Measurements from ENCODE around the gene MAPKBP1.
"Not testable (repeated sequence)": the region's sequence is repeated elsewhere in the genome, so short reads cannot be mapped to it uniquely, and the experiment has no call there.

Gene MAPKBP1, protein sequence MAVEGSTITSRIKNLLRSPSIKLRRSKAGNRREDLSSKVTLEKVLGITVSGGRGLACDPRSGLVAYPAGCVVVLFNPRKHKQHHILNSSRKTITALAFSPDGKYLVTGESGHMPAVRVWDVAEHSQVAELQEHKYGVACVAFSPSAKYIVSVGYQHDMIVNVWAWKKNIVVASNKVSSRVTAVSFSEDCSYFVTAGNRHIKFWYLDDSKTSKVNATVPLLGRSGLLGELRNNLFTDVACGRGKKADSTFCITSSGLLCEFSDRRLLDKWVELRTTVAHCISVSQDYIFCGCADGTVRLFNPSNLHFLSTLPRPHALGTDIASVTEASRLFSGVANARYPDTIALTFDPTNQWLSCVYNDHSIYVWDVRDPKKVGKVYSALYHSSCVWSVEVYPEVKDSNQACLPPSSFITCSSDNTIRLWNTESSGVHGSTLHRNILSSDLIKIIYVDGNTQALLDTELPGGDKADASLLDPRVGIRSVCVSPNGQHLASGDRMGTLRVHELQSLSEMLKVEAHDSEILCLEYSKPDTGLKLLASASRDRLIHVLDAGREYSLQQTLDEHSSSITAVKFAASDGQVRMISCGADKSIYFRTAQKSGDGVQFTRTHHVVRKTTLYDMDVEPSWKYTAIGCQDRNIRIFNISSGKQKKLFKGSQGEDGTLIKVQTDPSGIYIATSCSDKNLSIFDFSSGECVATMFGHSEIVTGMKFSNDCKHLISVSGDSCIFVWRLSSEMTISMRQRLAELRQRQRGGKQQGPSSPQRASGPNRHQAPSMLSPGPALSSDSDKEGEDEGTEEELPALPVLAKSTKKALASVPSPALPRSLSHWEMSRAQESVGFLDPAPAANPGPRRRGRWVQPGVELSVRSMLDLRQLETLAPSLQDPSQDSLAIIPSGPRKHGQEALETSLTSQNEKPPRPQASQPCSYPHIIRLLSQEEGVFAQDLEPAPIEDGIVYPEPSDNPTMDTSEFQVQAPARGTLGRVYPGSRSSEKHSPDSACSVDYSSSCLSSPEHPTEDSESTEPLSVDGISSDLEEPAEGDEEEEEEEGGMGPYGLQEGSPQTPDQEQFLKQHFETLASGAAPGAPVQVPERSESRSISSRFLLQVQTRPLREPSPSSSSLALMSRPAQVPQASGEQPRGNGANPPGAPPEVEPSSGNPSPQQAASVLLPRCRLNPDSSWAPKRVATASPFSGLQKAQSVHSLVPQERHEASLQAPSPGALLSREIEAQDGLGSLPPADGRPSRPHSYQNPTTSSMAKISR (N-terminal part only)

DNA sequence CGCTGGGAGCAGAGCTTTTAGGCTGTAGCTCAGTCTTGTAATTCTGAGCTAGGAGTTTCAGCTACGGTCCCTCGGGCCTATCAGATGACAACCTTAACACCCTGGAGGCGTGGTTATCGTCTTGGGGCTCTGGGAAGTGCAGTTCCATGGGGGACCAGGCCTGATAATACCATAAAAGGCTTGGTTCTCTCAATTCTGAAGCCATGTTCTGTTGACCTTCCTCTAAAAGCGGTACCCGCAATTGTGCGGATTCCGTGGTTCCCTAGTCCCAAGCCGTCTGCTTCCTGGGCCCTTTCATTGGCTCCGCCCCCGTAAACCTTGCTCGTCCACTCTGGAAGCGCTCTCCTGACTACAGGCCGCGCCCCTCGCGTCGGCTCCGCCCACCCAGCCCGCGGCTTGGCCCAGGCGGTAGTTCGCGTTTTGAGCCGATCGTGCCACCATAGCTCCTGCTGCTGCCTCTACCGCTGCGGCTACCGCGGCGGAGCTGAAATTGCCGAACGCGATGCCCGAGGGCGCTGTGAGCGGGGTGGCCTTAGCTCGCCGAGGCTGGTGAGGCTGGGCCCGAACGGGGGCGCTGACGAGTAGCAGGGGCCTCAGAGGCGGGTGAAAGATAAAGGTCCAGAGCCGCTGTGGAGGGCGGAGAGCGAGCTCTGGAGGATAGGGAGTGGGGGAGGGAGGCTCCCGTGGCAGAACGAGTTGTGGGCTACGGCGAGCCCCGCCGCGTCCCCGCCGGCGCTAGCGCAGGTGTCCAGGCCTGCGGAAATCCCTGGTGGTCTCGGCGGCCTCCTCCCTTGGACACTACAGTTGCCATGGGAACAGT lies at the start of gene MAPKBP1:
MAPKBP1 (plus strand) TSS at position 423 of the 820 bp plus-strand sequence. CDS start 792 bp downstream, outside the sequence.
- DNase-seq, result peak; percentile 95

GRCh38 chr15:41727143-41727542 lies 47.1 kb upstream of the MAPKBP1 start:
- no peak for DNase-seq

DNA sequence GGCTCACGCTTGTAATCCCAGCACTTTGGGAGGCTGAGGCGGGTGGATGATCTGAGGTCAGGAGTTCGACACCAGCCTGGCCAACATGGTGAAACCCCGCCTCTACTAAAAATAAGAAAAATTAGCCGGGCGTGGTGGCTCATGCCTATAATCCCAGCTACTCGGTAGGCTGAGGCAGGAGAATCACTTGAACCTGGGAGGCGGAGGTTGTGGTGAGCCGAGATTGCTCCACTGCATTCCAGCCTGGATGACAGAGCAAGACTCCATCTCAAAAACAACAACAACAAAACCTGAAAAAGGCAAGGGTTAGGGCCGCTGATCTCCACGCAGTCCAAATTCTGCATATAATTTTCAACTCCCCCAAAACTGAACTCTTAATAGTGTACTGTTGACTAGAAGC lies 46.2 kb upstream of the MAPKBP1 start:
- not testable (repeated sequence) for DNase-seq

DNA sequence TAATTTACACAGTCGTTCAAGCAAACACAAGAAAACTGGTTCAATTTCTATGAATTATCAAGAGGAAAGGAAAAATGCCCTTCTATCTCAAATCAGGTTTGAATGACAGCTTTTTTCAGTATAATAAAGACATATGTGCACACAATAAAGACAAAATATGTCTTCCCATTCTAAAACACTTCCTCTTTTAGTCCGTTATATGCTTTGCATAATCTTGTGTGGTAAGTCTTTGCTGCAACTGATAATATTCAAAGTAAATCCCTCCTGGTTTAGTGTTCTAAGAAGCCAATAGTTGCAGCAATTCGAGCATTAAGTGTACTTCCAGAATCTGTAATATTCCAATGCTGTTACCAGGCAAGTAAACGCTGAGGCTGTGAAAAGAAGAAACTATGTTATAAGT lies 43.7 kb upstream of the MAPKBP1 start:
- DNase-seq, result no peak

DNA sequence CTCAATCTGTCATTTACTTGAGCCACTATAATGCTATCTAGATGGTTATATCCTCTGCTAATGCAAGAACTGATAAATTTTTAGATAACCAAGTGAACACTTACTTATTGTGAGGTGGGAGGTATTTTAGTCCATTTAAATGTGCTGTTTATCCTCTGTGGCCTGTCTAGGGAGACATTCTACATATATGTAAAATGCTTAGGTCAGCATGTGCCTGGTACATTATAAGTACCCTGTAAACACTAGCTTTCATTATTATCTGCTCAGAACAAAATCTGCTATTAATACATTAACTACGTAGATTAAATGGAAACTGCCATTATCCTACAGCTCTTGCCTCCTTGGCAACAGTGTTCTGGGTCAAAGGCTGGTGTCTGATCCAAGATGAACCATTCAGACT lies 41.8 kb upstream of the MAPKBP1 start:
- DNase-seq, result no peak

DNA sequence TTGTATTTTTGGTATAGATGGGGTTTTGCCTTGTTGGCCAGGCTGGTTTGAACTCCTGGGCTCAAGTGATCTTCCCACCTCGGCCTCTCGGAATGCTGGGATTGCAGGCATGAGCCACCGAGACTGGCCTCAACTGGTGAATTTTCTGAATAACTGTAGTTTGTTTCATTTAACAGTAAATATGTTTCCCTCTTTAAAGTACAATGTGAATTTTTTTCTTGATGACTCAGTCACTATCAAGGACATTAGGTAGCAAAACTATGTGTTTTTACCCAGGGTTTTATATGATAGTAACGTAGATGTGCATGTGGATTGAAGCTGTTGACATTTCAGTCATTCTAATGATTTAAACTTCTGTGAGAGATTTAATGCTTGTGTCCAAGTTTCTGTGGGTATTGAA lies 40.2 kb upstream of the MAPKBP1 start:
- DNase-seq, result no peak

GRCh38 chr15:41735046-41735445 lies 39.2 kb upstream of the MAPKBP1 start:
- no peak for DNase-seq

GRCh38 chr15:41735492-41735891 lies 38.8 kb upstream of the MAPKBP1 start:
- not testable (repeated sequence) for DNase-seq

- no peak for DNase-seq
Observed at GRCh38 chr15:41746802-41747201, 27.5 kb upstream of the MAPKBP1 start.

- DNase-seq, result no peak
Observed at GRCh38 chr15:41756198-41756597, 18.1 kb upstream of the MAPKBP1 start.

DNA sequence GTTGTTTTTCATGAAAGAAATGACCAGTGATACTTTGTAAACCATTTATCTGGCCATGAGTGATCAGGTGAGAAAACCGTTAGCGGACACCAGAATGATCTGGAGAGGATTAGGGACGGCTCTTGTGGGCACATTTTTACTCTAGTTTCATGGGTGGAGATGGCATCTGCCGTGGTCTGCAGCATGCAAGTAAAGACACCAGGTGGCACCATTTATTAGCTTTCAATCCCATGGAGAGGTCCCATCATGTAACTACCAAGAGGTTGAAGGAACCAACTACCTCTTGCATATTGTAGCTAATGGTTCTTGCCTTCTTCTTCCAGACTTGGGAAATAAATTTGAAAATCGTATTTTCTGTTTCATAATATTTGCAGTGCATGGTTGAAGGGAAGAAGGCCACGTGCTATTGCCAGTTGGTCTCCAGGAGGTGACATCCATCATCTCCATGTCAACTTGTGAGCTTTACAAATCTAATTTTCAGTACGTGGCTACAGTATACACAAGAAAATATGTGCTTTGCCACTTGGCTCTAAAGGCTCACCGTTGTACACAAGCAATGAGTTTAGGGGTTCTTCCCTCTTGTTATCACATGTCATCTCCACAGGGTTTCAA lies 1.5 kb upstream of the MAPKBP1 start:
- DNase-seq, result peak; percentile 23

DNA sequence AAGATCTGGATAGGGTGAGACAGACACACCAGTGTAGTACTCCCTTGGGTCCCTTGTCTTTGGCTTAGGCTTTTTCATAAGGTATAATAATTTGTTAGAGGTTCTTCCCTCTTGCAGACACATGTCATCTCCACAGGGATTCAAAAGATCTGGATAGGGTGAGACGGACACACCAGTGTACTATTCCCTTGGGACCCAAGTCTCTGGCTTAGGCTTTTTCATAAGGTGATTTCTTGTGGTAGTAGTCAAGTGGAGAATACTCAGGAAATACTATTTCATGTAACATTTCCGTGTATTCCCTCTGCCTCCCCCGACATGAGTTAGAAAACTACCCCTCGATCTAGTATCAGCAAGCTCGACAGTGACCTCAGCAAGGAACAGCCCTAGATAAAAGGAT lies 954 bp upstream of the MAPKBP1 start:
- DNase-seq, result no peak

- DNase-seq, result no peak
Observed at GRCh38 chr15:41773729-41774061, 589 bp upstream of the MAPKBP1 start.

DNA sequence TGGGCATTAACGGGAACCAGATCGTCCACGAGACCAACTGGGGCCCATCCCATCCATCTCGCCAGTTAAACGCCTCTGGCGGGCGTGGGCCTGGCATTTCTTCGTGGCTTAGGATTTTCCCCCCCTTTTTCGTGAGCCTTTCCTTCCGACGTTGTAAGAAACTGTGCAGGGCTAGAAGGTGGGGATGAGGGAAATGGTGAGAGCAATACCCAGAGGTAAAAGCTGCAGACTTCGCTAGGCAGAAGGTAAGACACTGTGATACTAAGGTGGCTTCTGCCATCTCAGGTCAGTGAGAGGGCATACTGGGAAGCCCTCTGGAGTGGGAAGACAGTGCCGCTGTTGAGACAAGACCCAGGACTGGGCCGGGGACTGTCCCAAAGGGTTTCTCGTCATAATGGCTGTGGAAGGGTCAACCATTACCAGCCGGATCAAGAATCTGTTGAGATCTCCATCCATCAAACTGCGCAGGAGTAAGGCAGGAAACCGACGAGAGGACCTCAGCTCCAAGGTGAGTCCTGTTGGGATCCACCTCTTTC lies 666 bp downstream of the MAPKBP1 start:
- DNase-seq, result no peak

DNA sequence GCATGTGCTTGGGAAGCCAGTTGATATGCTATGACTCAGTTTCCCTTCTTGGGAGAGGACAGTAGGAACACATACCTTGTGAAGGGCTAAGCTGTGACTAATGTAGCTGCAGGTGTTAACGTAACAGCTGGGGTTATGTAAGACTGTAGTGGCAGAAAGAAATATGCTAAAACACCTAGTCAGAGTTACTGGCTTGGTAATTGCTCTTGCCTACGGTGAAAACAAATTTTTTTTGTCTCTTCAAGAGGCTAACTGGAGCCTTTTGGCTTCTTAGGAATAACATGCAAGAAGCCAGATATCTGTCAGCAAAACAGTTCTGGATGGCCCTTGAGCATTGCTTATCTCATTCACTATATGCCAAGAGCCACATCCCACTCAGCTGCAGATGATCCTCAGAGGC lies 1.4 kb downstream of the MAPKBP1 start:
- DNase-seq, result no peak

- DNase-seq, result no peak
Observed at GRCh38 chr15:41777421-41777973, 3.2 kb downstream of the MAPKBP1 start.

DNA sequence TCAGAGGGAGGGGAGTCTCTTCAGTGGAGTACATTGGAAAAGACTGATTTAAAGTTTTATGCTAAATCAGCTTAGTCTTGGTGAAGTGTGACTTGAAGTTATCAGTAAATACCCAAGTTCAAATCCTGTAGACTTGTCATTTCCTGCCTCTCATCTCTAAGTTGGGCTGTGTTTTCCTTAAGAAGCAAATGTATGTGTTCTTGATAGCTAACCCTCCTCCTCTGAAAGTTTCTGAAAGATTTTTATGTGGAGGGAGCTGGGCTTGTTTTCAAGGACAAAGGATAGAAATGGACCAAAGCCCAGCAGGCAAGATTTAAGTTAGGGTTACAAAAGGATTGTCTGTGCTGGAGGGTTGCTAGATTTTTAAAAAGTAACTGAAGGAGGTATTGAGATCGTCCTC lies 4.2 kb downstream of the MAPKBP1 start:
- no peak for DNase-seq

- DNase-seq, result no peak
Observed at GRCh38 chr15:41779662-41780157, 5.4 kb downstream of the MAPKBP1 start.

GRCh38 chr15:41780266-41780665 lies 6.0 kb downstream of the MAPKBP1 start:
- DNase-seq, result no peak

DNA sequence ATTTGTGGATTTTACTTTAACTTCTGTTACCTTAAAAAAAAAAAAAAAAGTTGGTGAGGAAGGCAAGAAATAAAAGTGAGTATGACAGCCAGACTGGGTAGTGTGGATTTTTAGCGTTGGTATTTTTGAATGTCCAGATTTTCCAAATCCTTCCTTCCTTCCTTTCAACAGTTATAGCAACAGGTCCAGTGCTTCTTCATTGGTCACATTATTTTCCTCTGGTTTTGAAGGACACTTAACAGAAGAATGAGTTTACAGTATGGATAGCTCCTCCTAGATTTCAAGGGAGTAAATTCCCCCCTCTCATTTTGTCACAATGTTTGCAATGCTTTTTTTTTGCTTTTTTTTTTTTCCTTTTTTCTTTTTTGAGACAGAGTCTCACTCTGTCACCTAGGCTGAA lies 6.4 kb downstream of the MAPKBP1 start:
- DNase-seq, result no peak

Data from stimulated activated CD4-positive, alpha-beta T cell treated with anti-CD3 and anti-CD28 coated beads, Interleukin-12 subunit alpha, Interleukin-12 subunit beta, amount 100 ng/mL, for 4 hours (primary cell).